HepG2 (cell line): ENCODE measurements around the gene LYRM4. TPM values are rescaled to one million over a fixed set of nuclear protein-coding genes. Genes with fewer than 3 reads are reported as not detected.
A peak's percentile ranks its signal among the peaks of the same experiment; 100 is the strongest.

Source experiments
- ATAC-seq: fragments of 200-7000 bp; cut with Tn5 transposase; 3 replicates; pipeline ENCODE4 v1.9.1; 2020; ENCODE audit warnings: mild to moderate bottlenecking, moderate library complexity
- BruUV-seq: library from RNA; stranded (reverse); fragments of 400-500 nt; replicated peaks from 2 replicates; lab custom pipeline; 2021; lab: Mats Ljungman, UMichigan
- CTCF ChIA-PET: fragments of 300-600 bp; formaldehyde crosslinking; extraction: SDS; loops from one replicate; lab custom pipeline; 2021; ENCODE audit warnings: low total read pairs, inconsistent platforms, low intra/inter-chr PET ratio; lab: Yijun Ruan, JAX
- POLR2A ChIA-PET: fragments of 350-600 bp; sonication (Branson Sonifier 250); formaldehyde crosslinking; loops from one replicate; lab custom pipeline; 2020; ENCODE audit warnings: antibody characterized with exemption, inconsistent platforms; lab: Yijun Ruan, JAX
- DNase-seq: peaks from one replicate; pipeline ENCODE4 v3.0.0-alpha.2; 2015; ENCODE audit warnings: low spot score
- FAIRE-seq: peaks from 3 replicates; lab custom pipeline; 2011; peaks lifted over from hg19 to GRCh38; lab: Jason Lieb, UNC
- H2AFZ ChIP-seq: one replicate; pipeline ENCODE4 v1.6.1; 2011; ENCODE audit warnings: low read length, inconsistent platforms
- H3K27ac ChIP-seq: fragments of 300-600 bp; 3 replicates; pipeline ENCODE4 v1.8.0; 2011; ENCODE audit warnings: mixed run types, mild to moderate bottlenecking, mixed read lengths, low read length, inconsistent platforms; ENCODE audit not compliant: insufficient read depth; ENCODE audit errors: extremely low read length
- H3K27me3 ChIP-seq, 2 experiments: fragments of 200-600 bp in 1 of 2; 2 replicates in 1 of 2; 3 replicates in 1 of 2; pipeline versions ENCODE4 v1.6.0 to v1.8.0; 2011; ENCODE audit warnings: low read length in 2 of 2, mild to moderate bottlenecking in 2 of 2, moderate library complexity in 2 of 2, inconsistent platforms in 1 of 2; ENCODE audit not compliant: insufficient read depth in 2 of 2, control insufficient read depth in 1 of 2
- H3K36me3 ChIP-seq, 2 experiments: fragments of 200-600 bp in 1 of 2; replicated peaks in 1 of 2; 2 replicates in 1 of 2; 3 replicates in 1 of 2; pipeline versions ENCODE4 v1.5.1 to v1.8.0; 2011; ENCODE audit warnings: low read length in 2 of 2, inconsistent platforms in 1 of 2; ENCODE audit not compliant: insufficient read depth in 2 of 2, control insufficient read depth in 1 of 2
- H3K4me1 ChIP-seq: 2 replicates; pipeline ENCODE4 v1.5.1; 2012; ENCODE audit warnings: low read length, inconsistent platforms; ENCODE audit not compliant: insufficient read depth
- H3K4me2 ChIP-seq: 2 replicates; pipeline ENCODE4 v1.6.0; 2011; ENCODE audit warnings: low read depth, low read length, inconsistent platforms
- H3K4me3 ChIP-seq, 3 experiments: fragments of 200-600 bp in 1 of 3; sonication (generic), shearing (Covaris generic) in 1 of 3; replicated peaks in 1 of 3; 2 replicates each; pipeline ENCODE4 v1.5.1; 2011 to 2016; ENCODE audit warnings: low read length in 3 of 3, inconsistent platforms in 2 of 3, low read depth in 2 of 3, mild to moderate bottlenecking in 2 of 3, control low read depth in 1 of 3, mixed read lengths in 1 of 3; ENCODE audit not compliant: insufficient read depth in 1 of 3
- H3K79me2 ChIP-seq: one replicate; pipeline ENCODE4 v1.6.1; 2011; ENCODE audit warnings: low read length, inconsistent platforms; ENCODE audit not compliant: insufficient read depth
- H3K9ac ChIP-seq: 2 replicates; pipeline ENCODE4 v1.6.0; 2011; ENCODE audit warnings: mild to moderate bottlenecking, low read depth, low read length, inconsistent platforms; ENCODE audit not compliant: insufficient read depth
- H3K9me3 ChIP-seq: 2 replicates; pipeline ENCODE4 v1.5.1; 2012; ENCODE audit warnings: mild to moderate bottlenecking, low read length
- H4K20me1 ChIP-seq: 2 replicates; pipeline ENCODE4 v1.6.0; 2011; ENCODE audit warnings: inconsistent platforms, mild to moderate bottlenecking, low read length, moderate library complexity; ENCODE audit not compliant: insufficient read depth
- CCDC6 ChIP-seq: sonication (generic); formaldehyde crosslinking; IDR thresholded peaks from 2 replicates; pipeline ENCODE4 v1.8.1; 2022; ENCODE audit warnings: mild to moderate bottlenecking, missing genetic modification reagents, moderate library complexity
- FOXK2 ChIP-seq: fragments of 450-650 bp; IDR thresholded peaks from 2 replicates; pipeline ENCODE4 v1.6.1; 2016
- GTF2F1 ChIP-seq: fragments of 150-350 bp; IDR thresholded peaks from 2 replicates; pipeline ENCODE4 v1.6.1; 2014; ENCODE audit warnings: low read length
- HES4 ChIP-seq: sonication (generic); formaldehyde crosslinking; IDR thresholded peaks from 2 replicates; pipeline ENCODE4 v1.9.0; 2021; ENCODE audit warnings: mild to moderate bottlenecking, missing genetic modification reagents, borderline replicate concordance
- IKZF4 ChIP-seq: sonication (generic); formaldehyde crosslinking; IDR thresholded peaks from 2 replicates; pipeline ENCODE4 v1.5.1; 2020; ENCODE audit warnings: borderline replicate concordance, mild to moderate bottlenecking, low read depth, missing genetic modification reagents; ENCODE audit errors: not compliant biosample characterization
- MATR3 ChIP-seq: sonication (generic); formaldehyde crosslinking; IDR thresholded peaks from 2 replicates; pipeline ENCODE4 v1.4.0; 2020; ENCODE audit warnings: missing genetic modification reagents
- NR0B2 ChIP-seq: sonication (generic); formaldehyde crosslinking; IDR thresholded peaks from 2 replicates; pipeline ENCODE4 v1.4.0; 2020; ENCODE audit warnings: mild to moderate bottlenecking, missing genetic modification reagents
- RFXAP ChIP-seq: sonication (generic); formaldehyde crosslinking; IDR thresholded peaks from 2 replicates; pipeline ENCODE4 v1.4.0; 2020; ENCODE audit warnings: missing genetic modification reagents, borderline replicate concordance
- TCF12 ChIP-seq, 2 experiments: fragments of 450-650 bp in 1 of 2; sonication (generic) in 1 of 2; formaldehyde crosslinking in 1 of 2; IDR thresholded peaks; 2 replicates each; pipeline versions ENCODE4 v1.6.1 to v1.8.0; 2017 to 2022; ENCODE audit warnings: antibody characterized with exemption in 1 of 2, mild to moderate bottlenecking in 1 of 2, missing genetic modification reagents in 1 of 2, moderate library complexity in 1 of 2
- ZNF766 ChIP-seq: sonication (generic); formaldehyde crosslinking; IDR thresholded peaks from 2 replicates; pipeline ENCODE4 v1.5.0; 2020; ENCODE audit warnings: missing genetic modification reagents, borderline replicate concordance
- ZSCAN21 ChIP-seq: sonication (generic); formaldehyde crosslinking; IDR thresholded peaks from 2 replicates; pipeline ENCODE4 v1.8.0; 2022; ENCODE audit warnings: mild to moderate bottlenecking, missing genetic modification reagents, moderate library complexity, borderline replicate concordance
- WGBS: methylation state at CpG from one replicate; pipeline ENCODE4 v1.1.6; 2017; ENCODE audit warnings: low lambda C conversion rate; 5-methylcytosine and 5-hydroxymethylcytosine counted together
- in situ Hi-C: cut with HindIII; loops from 2 replicates; pipeline ENCODE4 v1.10.0; 2017; ENCODE audit warnings: low pct_unique_long_range_greater_than_20kb; ENCODE audit not compliant: extremely low pct_ligation_motif_present
- intact Hi-C: fragments of 100-400 bp; cut with micrococcal nuclease; formaldehyde crosslinking; loops from one replicate; pipeline ENCODE4 v1.10.0; 2022; ENCODE audit not compliant: unreplicated experiment
- polyA plus RNA-seq, 8 experiments: library from polyadenylated mRNA; depleted of rRNA in 3 of 8; stranded (reverse) in 7 of 8; unstranded in 1 of 8; fragments of >200 nt; fragmentation: Illumina TruSeq in 4 of 8; extraction: Trizol in 4 of 8; gene quantifications; 2 replicates each; pipeline versions ENCODE4 v1.2.1 to v1.2.3, GENCODE V29; 2011 to 2016; ENCODE audit warnings: low read depth in 4 of 8, missing spikeins in 1 of 8, mixed read lengths in 1 of 8; ENCODE audit not compliant: insufficient read depth in 1 of 8
- total RNA-seq, 5 experiments: library from RNA; depleted of rRNA; stranded (reverse); fragments of >200 nt; fragmentation: Illumina TruSeq; extraction: Trizol; gene quantifications; 2 replicates each; pipeline ENCODE4 v1.2.3, GENCODE V29; 2016; ENCODE audit warnings: low read depth in 1 of 5
- TF ChIP-seq, protein P1 (sequence below): sonication (generic); formaldehyde crosslinking; IDR thresholded peaks from 2 replicates; pipeline ENCODE4 v1.4.0; 2020; ENCODE audit warnings: missing genetic modification reagents
- TF ChIP-seq, protein P2 (sequence below), 2 experiments: sonication (generic) in 1 of 2; formaldehyde crosslinking in 1 of 2; IDR thresholded peaks; 2 replicates each; pipeline versions ENCODE4 v1.6.1 to v1.9.0; 2014 to 2022; ENCODE audit warnings: antibody characterized with exemption in 1 of 2, borderline replicate concordance in 1 of 2, inconsistent platforms in 1 of 2, low read depth in 1 of 2, missing genetic modification reagents in 1 of 2

LYRM4 gene
- total and polyA plus RNA-seq, 2 of the 13 experiments (the other 11 are each of a cell fraction or from before 2014, with no cell fraction given), result 64.6 to 67.5 TPM

DNA sequence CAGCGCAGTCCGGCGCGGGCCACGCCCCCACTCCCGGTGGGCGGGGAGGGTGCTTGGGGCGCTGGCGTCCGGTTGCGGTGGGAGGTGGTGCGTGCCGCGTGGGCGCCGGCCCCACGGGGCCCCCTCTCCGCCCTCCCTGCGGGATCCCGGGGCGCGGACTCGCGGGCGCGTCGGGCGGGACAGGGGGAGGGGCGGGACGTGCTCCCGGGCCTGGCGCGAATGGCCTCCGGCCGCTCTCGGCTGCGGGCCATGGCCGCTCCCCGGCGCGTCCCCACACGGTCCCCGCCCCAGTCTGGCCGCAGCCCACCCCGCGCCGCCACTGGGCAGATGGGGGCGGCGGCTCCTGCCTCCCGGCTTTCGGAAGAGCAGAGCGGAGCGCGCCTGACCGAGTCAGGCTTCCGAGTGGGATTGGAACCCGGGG lies 176.4 kb downstream of the LYRM4 start:
- Histone ChIP-seq H3K27me3 (no peaks in the 10 kb centered on the region), H3K4me2 (peak overlapping the region; percentile 96), H3K79me2 (peaks cover 5% of the 10 kb centered on the region), H3K9ac (peak overlapping the region; percentile 76), H2AFZ (no peak overlapping the region), H3K4me3 (peak overlapping the region; percentile 49 to 71 (median 51); a peak in 5 of 6 replicates), H3K36me3 (no peaks in the 10 kb centered on the region), H3K27ac (peak overlapping the region; percentile 81), H4K20me1 (no peaks in the 10 kb centered on the region), H3K4me1 (peaks cover 73% of the 10 kb centered on the region), H3K9me3 (no peaks in the 10 kb centered on the region)
- no peak for DNase-seq
- in situ Hi-C loops, result no loop called here
- BruUV-seq, result no TSS peak
- 63% methylated on average over 17 of the region's 57 CpGs for WGBS
- ChIA-PET CTCF (no interaction called here), POLR2A (interaction anchor here (2.1 kb wide), 1 partner anchor 12 kb away, joined by 9 read pairs; no protein-coding TSS in a partner anchor)
- intact Hi-C loops, result loop anchor here (5.0 kb wide), 1 partner anchor 33 kb away; no protein-coding TSS in a partner anchor
- peak; percentile 22 for ATAC-seq
- no peak for FAIRE-seq
- TF ChIP-seq ZSCAN21 (CRISPR knock-in tag), result peak; percentile 21; the same call in 1 of the 2 replicates
- 0 out of 2 replicates have a peak, but pooled peaks have one; percentile 70 for TF ChIP-seq RFXAP
- no peak for TF ChIP-seq MATR3 (CRISPR knock-in tag)
- TF ChIP-seq HES4 (CRISPR knock-in tag), result 0 out of 2 replicates have a peak, but pooled peaks have one; percentile 50
- TF ChIP-seq, protein P1, sequence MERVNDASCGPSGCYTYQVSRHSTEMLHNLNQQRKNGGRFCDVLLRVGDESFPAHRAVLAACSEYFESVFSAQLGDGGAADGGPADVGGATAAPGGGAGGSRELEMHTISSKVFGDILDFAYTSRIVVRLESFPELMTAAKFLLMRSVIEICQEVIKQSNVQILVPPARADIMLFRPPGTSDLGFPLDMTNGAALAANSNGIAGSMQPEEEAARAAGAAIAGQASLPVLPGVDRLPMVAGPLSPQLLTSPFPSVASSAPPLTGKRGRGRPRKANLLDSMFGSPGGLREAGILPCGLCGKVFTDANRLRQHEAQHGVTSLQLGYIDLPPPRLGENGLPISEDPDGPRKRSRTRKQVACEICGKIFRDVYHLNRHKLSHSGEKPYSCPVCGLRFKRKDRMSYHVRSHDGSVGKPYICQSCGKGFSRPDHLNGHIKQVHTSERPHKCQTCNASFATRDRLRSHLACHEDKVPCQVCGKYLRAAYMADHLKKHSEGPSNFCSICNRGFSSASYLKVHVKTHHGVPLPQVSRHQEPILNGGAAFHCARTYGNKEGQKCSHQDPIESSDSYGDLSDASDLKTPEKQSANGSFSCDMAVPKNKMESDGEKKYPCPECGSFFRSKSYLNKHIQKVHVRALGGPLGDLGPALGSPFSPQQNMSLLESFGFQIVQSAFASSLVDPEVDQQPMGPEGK, result peak; percentile 84
- no peak for TF ChIP-seq FOXK2
- TF ChIP-seq CCDC6 (CRISPR knock-in tag), result 0 out of 2 replicates have a peak, but pooled peaks have one; percentile 57
- no peak for TF ChIP-seq TCF12 (IDR thresholded peaks at IDR 0.05)
- TF ChIP-seq TCF12 (CRISPR knock-in tag; IDR thresholded peaks at IDR 0.05), result 0 out of 2 replicates have a peak, but pooled peaks have one; percentile 29
- no peak for TF ChIP-seq GTF2F1
- peak; percentile 79; the same call in 1 of the 2 replicates for TF ChIP-seq ZNF766
- TF ChIP-seq, protein P2, sequence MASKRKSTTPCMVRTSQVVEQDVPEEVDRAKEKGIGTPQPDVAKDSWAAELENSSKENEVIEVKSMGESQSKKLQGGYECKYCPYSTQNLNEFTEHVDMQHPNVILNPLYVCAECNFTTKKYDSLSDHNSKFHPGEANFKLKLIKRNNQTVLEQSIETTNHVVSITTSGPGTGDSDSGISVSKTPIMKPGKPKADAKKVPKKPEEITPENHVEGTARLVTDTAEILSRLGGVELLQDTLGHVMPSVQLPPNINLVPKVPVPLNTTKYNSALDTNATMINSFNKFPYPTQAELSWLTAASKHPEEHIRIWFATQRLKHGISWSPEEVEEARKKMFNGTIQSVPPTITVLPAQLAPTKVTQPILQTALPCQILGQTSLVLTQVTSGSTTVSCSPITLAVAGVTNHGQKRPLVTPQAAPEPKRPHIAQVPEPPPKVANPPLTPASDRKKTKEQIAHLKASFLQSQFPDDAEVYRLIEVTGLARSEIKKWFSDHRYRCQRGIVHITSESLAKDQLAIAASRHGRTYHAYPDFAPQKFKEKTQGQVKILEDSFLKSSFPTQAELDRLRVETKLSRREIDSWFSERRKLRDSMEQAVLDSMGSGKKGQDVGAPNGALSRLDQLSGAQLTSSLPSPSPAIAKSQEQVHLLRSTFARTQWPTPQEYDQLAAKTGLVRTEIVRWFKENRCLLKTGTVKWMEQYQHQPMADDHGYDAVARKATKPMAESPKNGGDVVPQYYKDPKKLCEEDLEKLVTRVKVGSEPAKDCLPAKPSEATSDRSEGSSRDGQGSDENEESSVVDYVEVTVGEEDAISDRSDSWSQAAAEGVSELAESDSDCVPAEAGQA (IDR thresholded peaks at IDR 0.05; ENCODE audit: low read depth), result peak; percentile 59; the same call in 1 of the 2 replicates
- TF ChIP-seq, protein P2 (CRISPR knock-in tag; IDR thresholded peaks at IDR 0.05; ENCODE audit: borderline replicate concordance), result peak; percentile 79; the same call in 1 of the 2 replicates
- 0 out of 2 replicates have a peak, but pooled peaks have one; percentile 35 for TF ChIP-seq NR0B2
- peak; percentile 60 for TF ChIP-seq IKZF4 (CRISPR knock-in tag)
